GM18499 (cell line): ENCODE data around the gene POLN.

Experiments used
- ATAC-seq: cut with Tn5 transposase; IDR thresholded peaks from one replicate; pipeline ENCODE4 v1.9.1; 2021; ENCODE audit warnings: moderate number of reproducible peaks; ENCODE audit not compliant: insufficient read depth, unreplicated experiment

POLN gene

GRCh38 chr4:2241410-2242353 is at the start of gene POLN, which contains the start of gene HAUS3:
TSS of gene POLN (minus strand) at chr4:2242121. CDS start at chr4:2229231, 12,890 bp downstream.
TSS of gene HAUS3 (minus strand) at chr4:2242121. CDS start at chr4:2240946, 1,175 bp downstream.
- ATAC-seq, result peak; percentile 56

- no peak for ATAC-seq
These were observed 49.2 kb upstream of the POLN start for GRCh38 chr4:2290974-2291704.

- no peak for ATAC-seq
These were observed 48.6 kb upstream of the POLN start for GRCh38 chr4:2290488-2290887.

- no peak for ATAC-seq
These were observed 48.0 kb upstream of the POLN start for GRCh38 chr4:2289955-2290333.

GRCh38 chr4:2289311-2289954 is 47.5 kb upstream of the POLN start:
- no peak for ATAC-seq

- ATAC-seq, result no peak
These were observed 46.2 kb upstream of the POLN start for GRCh38 chr4:2288051-2288541.

- ATAC-seq, result no peak
These were observed 45.6 kb upstream of the POLN start for GRCh38 chr4:2287594-2287915.

GRCh38 chr4:2286904-2287593 is 45.1 kb upstream of the POLN start:
- ATAC-seq, result no peak

GRCh38 chr4:2285613-2286381 is 43.9 kb upstream of the POLN start:
- ATAC-seq, result no peak

GRCh38 chr4:2284934-2285612 is 43.2 kb upstream of the POLN start:
- no peak for ATAC-seq

GRCh38 chr4:2284161-2284933 is 42.4 kb upstream of the POLN start:
- no peak for ATAC-seq

GRCh38 chr4:2283199-2283711 is 41.3 kb upstream of the POLN start:
- ATAC-seq, result no peak

- no peak for ATAC-seq
These were observed 39.8 kb upstream of the POLN start for GRCh38 chr4:2281575-2282343.

- no peak for ATAC-seq
These were observed 38.8 kb upstream of the POLN start for GRCh38 chr4:2280531-2281300.

GRCh38 chr4:2277956-2278355 is 36.0 kb upstream of the POLN start:
- no peak for ATAC-seq

GRCh38 chr4:2276581-2277325 is 34.8 kb upstream of the POLN start:
- no peak for ATAC-seq
